Erythroblast (primary cell): ENCODE data around the gene RNU1-3.
"Not testable (repeated sequence)": the region's sequence is repeated elsewhere in the genome, so short reads cannot be mapped to it uniquely, and the experiment has no call there.

Experiments
- GATA1 ChIP-seq: IDR thresholded peaks from 2 replicates; pipeline ENCODE4 v1.6.1; 2011; ENCODE audit warnings: low read depth, mild to moderate bottlenecking, control low read depth, low read length, moderate library complexity
- POLR2A ChIP-seq: IDR thresholded peaks from 2 replicates; pipeline ENCODE4 v1.6.1; 2011; ENCODE audit warnings: mild to moderate bottlenecking, low read length

- TF ChIP-seq POLR2A, GATA1: not testable (repeated sequence)
Observed at GRCh38 chr1:16704502-16705100, 37.9 kb upstream of the RNU1-3 start.
